ENCODE results near the gene UBE2H. TPM values are rescaled to one million over a fixed set of nuclear protein-coding genes. Genes with fewer than 3 reads are reported as not detected.

The UBE2H gene
- total and polyA plus RNA-seq, 2 experiments from 2014 or later: 73.4 to 98.9 TPM

GRCh38 chr7:129890090-129890489 is 62.7 kb downstream of the UBE2H start:
- peaks cover 49% of the 10 kb centered on the region for H4K20me1 ChIP-seq (ENCODE audit: insufficient read depth, poor library complexity, severe bottlenecking)
- no peak overlapping the region for H3K4me3 ChIP-seq
- WGBS (ENCODE audit: low lambda C conversion rate, missing lambda C conversion rate): 98% methylated on average over 9 of the region's 9 CpGs
- H3K79me2 ChIP-seq: peaks cover 86% of the 10 kb centered on the region
- TF ChIP-seq EZH2 (IDR thresholded peaks at IDR 0.05; ENCODE audit: borderline replicate concordance) (no peak), EZH2phosphoT487 (IDR thresholded peaks at IDR 0.05; ENCODE audit: low read depth, severe bottlenecking, unreplicated experiment) (no peak)
- TF ChIP-seq, protein P1, sequence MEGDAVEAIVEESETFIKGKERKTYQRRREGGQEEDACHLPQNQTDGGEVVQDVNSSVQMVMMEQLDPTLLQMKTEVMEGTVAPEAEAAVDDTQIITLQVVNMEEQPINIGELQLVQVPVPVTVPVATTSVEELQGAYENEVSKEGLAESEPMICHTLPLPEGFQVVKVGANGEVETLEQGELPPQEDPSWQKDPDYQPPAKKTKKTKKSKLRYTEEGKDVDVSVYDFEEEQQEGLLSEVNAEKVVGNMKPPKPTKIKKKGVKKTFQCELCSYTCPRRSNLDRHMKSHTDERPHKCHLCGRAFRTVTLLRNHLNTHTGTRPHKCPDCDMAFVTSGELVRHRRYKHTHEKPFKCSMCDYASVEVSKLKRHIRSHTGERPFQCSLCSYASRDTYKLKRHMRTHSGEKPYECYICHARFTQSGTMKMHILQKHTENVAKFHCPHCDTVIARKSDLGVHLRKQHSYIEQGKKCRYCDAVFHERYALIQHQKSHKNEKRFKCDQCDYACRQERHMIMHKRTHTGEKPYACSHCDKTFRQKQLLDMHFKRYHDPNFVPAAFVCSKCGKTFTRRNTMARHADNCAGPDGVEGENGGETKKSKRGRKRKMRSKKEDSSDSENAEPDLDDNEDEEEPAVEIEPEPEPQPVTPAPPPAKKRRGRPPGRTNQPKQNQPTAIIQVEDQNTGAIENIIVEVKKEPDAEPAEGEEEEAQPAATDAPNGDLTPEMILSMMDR (IDR thresholded peaks at IDR 0.05; ENCODE audit: poor library complexity): no peak
- DNase-seq (ENCODE audit: low spot score): no peak
- peak overlapping the region; percentile 68 for H3K27ac ChIP-seq
- H3K9me3 ChIP-seq (ENCODE audit: low read depth): no peaks in the 10 kb centered on the region
- H2AFZ ChIP-seq: no peak overlapping the region
- H3K27me3 ChIP-seq: no peaks in the 10 kb centered on the region
- H3K9me2 ChIP-seq (replicated peaks; ENCODE audit: insufficient read depth): no peaks in the 10 kb centered on the region
- H3K36me3 ChIP-seq (replicated peaks; ENCODE audit: insufficient read depth, low read depth): no peaks in the 10 kb centered on the region
- peaks cover 5% of the 10 kb centered on the region for H3K4me1 ChIP-seq (ENCODE audit: insufficient read depth)
- H3K4me2 ChIP-seq: peak overlapping the region; percentile 33

DNA sequence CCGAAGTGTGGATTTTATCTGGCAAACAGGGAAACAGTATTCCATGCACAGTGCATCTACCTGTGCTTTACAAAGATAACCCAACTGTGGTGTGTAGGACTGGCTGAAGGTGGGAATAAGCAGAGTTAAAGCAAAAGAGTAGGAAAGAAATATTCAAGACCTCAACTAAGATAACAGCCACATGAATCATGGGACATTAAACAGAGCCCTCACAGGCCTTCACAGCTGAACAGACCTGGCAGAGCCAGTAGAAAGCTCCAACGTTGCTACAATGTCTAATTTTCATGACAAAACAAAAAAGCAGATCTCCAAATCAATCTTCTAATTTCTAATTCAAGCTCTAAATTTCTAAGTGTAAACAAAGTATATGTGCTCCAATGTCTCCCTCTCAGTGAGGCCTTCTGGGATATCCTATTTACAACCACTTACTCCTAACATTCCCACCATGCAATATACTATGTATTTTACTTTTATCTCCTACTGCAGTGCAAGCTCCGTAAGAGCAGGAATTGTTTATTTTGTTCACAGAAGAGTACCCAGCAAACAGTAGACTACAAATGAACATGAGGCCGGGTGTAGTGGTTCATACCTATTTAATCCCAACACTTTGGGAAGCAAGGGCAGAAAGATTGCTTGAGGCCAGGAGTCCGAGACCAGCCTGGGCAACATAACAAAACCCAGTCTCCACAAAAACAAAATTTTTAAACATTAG is 63.5 kb downstream of the UBE2H start:
- H3K4me3 ChIP-seq: no peak overlapping the region
- TF ChIP-seq, protein P1 (IDR thresholded peaks at IDR 0.05; ENCODE audit: poor library complexity): no peak
- TF ChIP-seq EZH2phosphoT487 (IDR thresholded peaks at IDR 0.05; ENCODE audit: low read depth, severe bottlenecking, unreplicated experiment) (no peak), EZH2 (IDR thresholded peaks at IDR 0.05; ENCODE audit: borderline replicate concordance) (no peak)
- peaks cover 5% of the 10 kb centered on the region for H3K4me1 ChIP-seq (ENCODE audit: insufficient read depth)
- no peaks in the 10 kb centered on the region for H3K27me3 ChIP-seq
- H3K4me2 ChIP-seq: peak overlapping the region; percentile 33
- H3K36me3 ChIP-seq (replicated peaks; ENCODE audit: insufficient read depth, low read depth): no peaks in the 10 kb centered on the region
- peak overlapping the region; percentile 68 for H3K27ac ChIP-seq
- 55% methylated on average over 5 of the region's 5 CpGs for WGBS (ENCODE audit: low lambda C conversion rate, missing lambda C conversion rate)
- no peaks in the 10 kb centered on the region for H3K9me3 ChIP-seq (ENCODE audit: low read depth)
- no peak for DNase-seq (ENCODE audit: low spot score)
- no peaks in the 10 kb centered on the region for H3K9me2 ChIP-seq (replicated peaks; ENCODE audit: insufficient read depth)
- peaks cover 87% of the 10 kb centered on the region for H3K79me2 ChIP-seq
- peaks cover 49% of the 10 kb centered on the region for H4K20me1 ChIP-seq (ENCODE audit: insufficient read depth, poor library complexity, severe bottlenecking)
- H2AFZ ChIP-seq: no peak overlapping the region

GRCh38 chr7:129887865-129888264 is 64.9 kb downstream of the UBE2H start:
- TF ChIP-seq EZH2phosphoT487 (IDR thresholded peaks at IDR 0.05; ENCODE audit: low read depth, severe bottlenecking, unreplicated experiment) (no peak), EZH2 (IDR thresholded peaks at IDR 0.05; ENCODE audit: borderline replicate concordance) (no peak)
- TF ChIP-seq, protein P1 (IDR thresholded peaks at IDR 0.05; ENCODE audit: poor library complexity): no peak
- no peak overlapping the region for H3K27ac ChIP-seq

More at GRCh38 chr7:129887865-129888264, 64.9 kb downstream of the UBE2H start:
- 100% methylated on average over 1 of the region's 1 CpG for WGBS (ENCODE audit: low lambda C conversion rate, missing lambda C conversion rate)
- Histone ChIP-seq H3K79me2 (peaks cover 86% of the 10 kb centered on the region), H2AFZ (no peak overlapping the region), H3K4me1 (ENCODE audit: insufficient read depth) (peaks cover 5% of the 10 kb centered on the region), H3K9me3 (ENCODE audit: low read depth) (no peaks in the 10 kb centered on the region), H3K4me3 (no peak overlapping the region), H4K20me1 (ENCODE audit: insufficient read depth, poor library complexity, severe bottlenecking) (peaks cover 45% of the 10 kb centered on the region), H3K27me3 (no peaks in the 10 kb centered on the region), H3K36me3 (replicated peaks; ENCODE audit: insufficient read depth, low read depth) (no peaks in the 10 kb centered on the region), H3K4me2 (no peak overlapping the region), H3K9me2 (replicated peaks; ENCODE audit: insufficient read depth) (no peaks in the 10 kb centered on the region)
- DNase-seq (ENCODE audit: low spot score): no peak
